Measurements from ENCODE around the gene EEFSEC. TPM values are rescaled to one million over a fixed set of nuclear protein-coding genes. Genes with fewer than 3 reads are reported as not detected.

EEFSEC gene
- total and polyA plus RNA-seq, 2 of the 4 experiments (the other 2 are of a cell fraction): 4.5 to 9.3 TPM

DNA sequence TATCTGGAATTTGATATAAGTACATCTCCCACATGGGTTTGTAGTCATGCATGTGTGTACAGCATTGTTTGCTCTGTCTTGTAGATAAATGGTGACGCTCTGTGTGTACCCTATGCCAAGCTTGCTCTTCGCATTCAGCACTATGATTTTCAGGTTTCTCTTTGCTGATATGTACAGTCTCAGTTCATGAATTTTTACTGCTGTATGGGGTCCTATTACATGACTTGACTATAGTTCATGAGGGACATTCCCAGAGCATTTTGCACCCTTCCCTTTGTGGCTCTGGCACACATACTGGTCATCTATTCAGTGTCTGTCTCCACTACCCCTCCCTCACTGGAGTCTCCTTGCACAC lies 132.7 kb downstream of the EEFSEC start:
- H2AK5ac ChIP-seq (ENCODE audit: low read depth, low read length): no peak overlapping the region
- ATAC-seq (ENCODE audit: low read depth) (no peak), DNase-seq (no peak)
- H3K9ac ChIP-seq (ENCODE audit: low read depth, low read length): no peak overlapping the region
- ChIA-PET CTCF (no interaction called here), POLR2A (ENCODE audit: unreplicated experiment) (no interaction called here)
- H3K9me3 ChIP-seq (ENCODE audit: control insufficient read depth, insufficient read depth, low read length): no peaks in the 10 kb centered on the region
- intact Hi-C loops (cut with micrococcal nuclease): no loop called here
- no peak overlapping the region for H3K27ac ChIP-seq (ENCODE audit: insufficient read depth, low read length)
- no peak overlapping the region for H4K5ac ChIP-seq (ENCODE audit: low read depth, low read length)
- H4K20me1 ChIP-seq (ENCODE audit: insufficient read depth, low read length): no peaks in the 10 kb centered on the region
- no peak overlapping the region for H3K23ac ChIP-seq (ENCODE audit: low read depth, low read length)
- no peak overlapping the region for H4K91ac ChIP-seq (ENCODE audit: insufficient read depth, low read depth, low read length)
- no peak overlapping the region for H2BK120ac ChIP-seq (ENCODE audit: low read depth, low read length)
- no peak overlapping the region for H2BK20ac ChIP-seq (ENCODE audit: low read depth, low read length)
- no peak overlapping the region for H3K56ac ChIP-seq (ENCODE audit: extremely low read depth, insufficient read depth, low read length)
- no peaks in the 10 kb centered on the region for H3K79me1 ChIP-seq (ENCODE audit: low read depth in 1 of 2, low read length in 2 of 2)
- H3K27me3 ChIP-seq (ENCODE audit: control insufficient read depth, insufficient read depth, low read length): no peaks in the 10 kb centered on the region
- no peak overlapping the region for H3K4me2 ChIP-seq (ENCODE audit: low read depth, low read length)
- no peak overlapping the region for H4K8ac ChIP-seq (ENCODE audit: low read depth in 2 of 2, low read length in 2 of 2)
- no peak overlapping the region for H3K4ac ChIP-seq (ENCODE audit: low read depth, low read length)
- H3K9me1 ChIP-seq (ENCODE audit: insufficient read depth, low read length): no peaks in the 10 kb centered on the region; the same call in 1 of the 2 replicates
- H3K4me1 ChIP-seq (ENCODE audit: control insufficient read depth, insufficient read depth, low read length): peaks cover 7% of the 10 kb centered on the region
- WGBS, 2 experiments (ENCODE audit: extremely low coverage in 2 of 2, insufficient read length in 1 of 2): no CpG with 5 or more reads among the region's 2 CpGs
- H2AK9ac ChIP-seq (replicated peaks; ENCODE audit: low read depth, low read length, poor library complexity): no peak overlapping the region
- H2AFZ ChIP-seq (replicated peaks; ENCODE audit: low read length, poor library complexity): no peak overlapping the region
- H3K36me3 ChIP-seq (ENCODE audit: control insufficient read depth, insufficient read depth, low read length): no peaks in the 10 kb centered on the region
- H3K14ac ChIP-seq (replicated peaks; ENCODE audit: low read depth, low read length): no peak overlapping the region
- H2BK5ac ChIP-seq (ENCODE audit: low read depth, low read length, poor library complexity, severe bottlenecking): no peak overlapping the region
- H2BK15ac ChIP-seq (ENCODE audit: low read depth, low read length): no peak overlapping the region
- TF ChIP-seq CEBPB (IDR thresholded peaks at IDR 0.05; ENCODE audit: low read depth, low read length) (no peak), CHD1 (IDR thresholded peaks at IDR 0.05; ENCODE audit: low read depth, low read length) (no peak), SMC3 (IDR thresholded peaks at IDR 0.05; ENCODE audit: low read depth, low read length) (no peak), POLR2A (IDR thresholded peaks at IDR 0.05; ENCODE audit: low read depth, low read length) (no peak), NFE2L2 (IDR thresholded peaks at IDR 0.05; ENCODE audit: low read depth, low read length) (no peak), MXI1 (IDR thresholded peaks at IDR 0.05; ENCODE audit: borderline replicate concordance, low read depth, low read length) (no peak), BHLHE40 (IDR thresholded peaks at IDR 0.05; ENCODE audit: low read depth, low read length) (no peak), MAFK (IDR thresholded peaks at IDR 0.05; ENCODE audit: low read depth, low read length) (no peak), RAD21 (IDR thresholded peaks at IDR 0.05; ENCODE audit: low read length) (no peak), MAZ (IDR thresholded peaks at IDR 0.05; ENCODE audit: borderline replicate concordance, low read depth, low read length) (no peak), RFX5 (IDR thresholded peaks at IDR 0.05; ENCODE audit: low read depth, low read length) (no peak), FOS (IDR thresholded peaks at IDR 0.05; ENCODE audit: low read depth, low read length) (no peak)
- TF ChIP-seq, protein P1, sequence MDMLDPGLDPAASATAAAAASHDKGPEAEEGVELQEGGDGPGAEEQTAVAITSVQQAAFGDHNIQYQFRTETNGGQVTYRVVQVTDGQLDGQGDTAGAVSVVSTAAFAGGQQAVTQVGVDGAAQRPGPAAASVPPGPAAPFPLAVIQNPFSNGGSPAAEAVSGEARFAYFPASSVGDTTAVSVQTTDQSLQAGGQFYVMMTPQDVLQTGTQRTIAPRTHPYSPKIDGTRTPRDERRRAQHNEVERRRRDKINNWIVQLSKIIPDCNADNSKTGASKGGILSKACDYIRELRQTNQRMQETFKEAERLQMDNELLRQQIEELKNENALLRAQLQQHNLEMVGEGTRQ (IDR thresholded peaks at IDR 0.05; ENCODE audit: low read depth, low read length): no peak
- TF ChIP-seq, protein P2, sequence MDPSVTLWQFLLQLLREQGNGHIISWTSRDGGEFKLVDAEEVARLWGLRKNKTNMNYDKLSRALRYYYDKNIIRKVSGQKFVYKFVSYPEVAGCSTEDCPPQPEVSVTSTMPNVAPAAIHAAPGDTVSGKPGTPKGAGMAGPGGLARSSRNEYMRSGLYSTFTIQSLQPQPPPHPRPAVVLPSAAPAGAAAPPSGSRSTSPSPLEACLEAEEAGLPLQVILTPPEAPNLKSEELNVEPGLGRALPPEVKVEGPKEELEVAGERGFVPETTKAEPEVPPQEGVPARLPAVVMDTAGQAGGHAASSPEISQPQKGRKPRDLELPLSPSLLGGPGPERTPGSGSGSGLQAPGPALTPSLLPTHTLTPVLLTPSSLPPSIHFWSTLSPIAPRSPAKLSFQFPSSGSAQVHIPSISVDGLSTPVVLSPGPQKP (IDR thresholded peaks at IDR 0.05; ENCODE audit: borderline replicate concordance, low read depth, low read length): no peak
- TF ChIP-seq, protein P3, sequence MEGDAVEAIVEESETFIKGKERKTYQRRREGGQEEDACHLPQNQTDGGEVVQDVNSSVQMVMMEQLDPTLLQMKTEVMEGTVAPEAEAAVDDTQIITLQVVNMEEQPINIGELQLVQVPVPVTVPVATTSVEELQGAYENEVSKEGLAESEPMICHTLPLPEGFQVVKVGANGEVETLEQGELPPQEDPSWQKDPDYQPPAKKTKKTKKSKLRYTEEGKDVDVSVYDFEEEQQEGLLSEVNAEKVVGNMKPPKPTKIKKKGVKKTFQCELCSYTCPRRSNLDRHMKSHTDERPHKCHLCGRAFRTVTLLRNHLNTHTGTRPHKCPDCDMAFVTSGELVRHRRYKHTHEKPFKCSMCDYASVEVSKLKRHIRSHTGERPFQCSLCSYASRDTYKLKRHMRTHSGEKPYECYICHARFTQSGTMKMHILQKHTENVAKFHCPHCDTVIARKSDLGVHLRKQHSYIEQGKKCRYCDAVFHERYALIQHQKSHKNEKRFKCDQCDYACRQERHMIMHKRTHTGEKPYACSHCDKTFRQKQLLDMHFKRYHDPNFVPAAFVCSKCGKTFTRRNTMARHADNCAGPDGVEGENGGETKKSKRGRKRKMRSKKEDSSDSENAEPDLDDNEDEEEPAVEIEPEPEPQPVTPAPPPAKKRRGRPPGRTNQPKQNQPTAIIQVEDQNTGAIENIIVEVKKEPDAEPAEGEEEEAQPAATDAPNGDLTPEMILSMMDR (conservative IDR thresholded peaks at IDR 0.05; ENCODE audit: low read depth, low read length): no peak
- dilution Hi-C loops (cut with HindIII; ENCODE audit: low sequenced_read_pairs, unreplicated experiment): no loop called here
- H3K18ac ChIP-seq (ENCODE audit: low read depth, low read length): no peak overlapping the region
- BruUV-seq (replicated peaks): no TSS peak
- no peak overlapping the region for H3K4me3 ChIP-seq (ENCODE audit: insufficient read depth, low read depth, low read length)
- in situ Hi-C loops (cut with MboI; ENCODE audit: low sequenced_read_pairs): no loop called here
